H1 (cell line): ENCODE results near the gene BRCA1. TPM values are rescaled to one million over a fixed set of nuclear protein-coding genes. Genes with fewer than 3 reads are reported as not detected.

ENCODE experiments used
- CTCF ChIP-seq, 3 experiments: IDR thresholded peaks; 1 replicate in 2 of 3; 2 replicates in 1 of 3; pipeline versions ENCODE4 v1.5.1 to v1.6.1; 2011; ENCODE audit warnings: low read length in 3 of 3, mild to moderate bottlenecking in 3 of 3, inconsistent platforms in 2 of 3, low read depth in 1 of 3, moderate library complexity in 1 of 3; ENCODE audit not compliant: insufficient read depth in 1 of 3; ENCODE audit errors: control extremely low read depth in 1 of 3
- GABPA ChIP-seq: IDR thresholded peaks from 2 replicates; pipeline ENCODE4 v1.6.1; 2011; ENCODE audit warnings: mild to moderate bottlenecking, low read length, moderate library complexity, borderline replicate concordance; ENCODE audit not compliant: insufficient read depth
- PHF8 ChIP-seq: fragments of 200-600 bp; sonication (generic); conservative IDR thresholded peaks from 2 replicates; pipeline ENCODE4 v1.7.1; 2012; ENCODE audit warnings: low read depth, mild to moderate bottlenecking, inconsistent platforms, low read length, moderate library complexity
- TAF7 ChIP-seq: optimal IDR thresholded peaks from 2 replicates; pipeline ENCODE3; 2011; ENCODE audit warnings: low read depth, mild to moderate bottlenecking, inconsistent platforms, low read length, moderate library complexity, borderline replicate concordance
- polyA plus RNA-seq, 7 experiments: library from polyadenylated mRNA; depleted of rRNA in 3 of 7; stranded (reverse) in 5 of 7; unstranded in 2 of 7; fragments of >200 nt in 5 of 7; fragments of 200-250 nt in 2 of 7; gene quantifications; 1 replicate in 5 of 7; 2 replicates in 1 of 7; 4 replicates in 1 of 7; pipeline versions ENCODE4 v1.2.1 to v1.2.3, GENCODE V29; 2011 to 2013; ENCODE audit warnings: missing spikeins in 2 of 7, mixed read lengths in 2 of 7
- total RNA-seq: library from RNA; stranded (reverse); fragmentation: NEBNext Ultra II Directional; extraction: Animal tissue kit (Norgen Biotek cat#: 25700); gene quantifications from 2 replicates; pipeline ENCODE4 v1.2.1, GENCODE V29; 2021
- TF ChIP-seq, protein P1 (sequence below): fragments of 300-600 bp; sonication (generic); IDR thresholded peaks from 2 replicates; pipeline ENCODE4 v1.7.1; 2012; ENCODE audit warnings: low read length, moderate library complexity, mild to moderate bottlenecking, inconsistent platforms; ENCODE audit not compliant: insufficient replicate concordance

Gene BRCA1
- total and polyA plus RNA-seq, 2 of the 8 experiments (the other 6 are each of a cell fraction or from before 2014, with no cell fraction given): 30.7 to 39.2 TPM

- TF ChIP-seq TAF7 (no peak), PHF8 (no peak), GABPA (no peak), CTCF (IDR thresholded peaks at IDR 0.05; ENCODE audit: control extremely low read depth in 1 of 3, insufficient read depth in 1 of 3, low read depth in 1 of 3, low read length in 3 of 3) (peak in 1 of 3 experiments; percentile 24; a peak in 2 of 4 replicates)
- TF ChIP-seq, protein P1, sequence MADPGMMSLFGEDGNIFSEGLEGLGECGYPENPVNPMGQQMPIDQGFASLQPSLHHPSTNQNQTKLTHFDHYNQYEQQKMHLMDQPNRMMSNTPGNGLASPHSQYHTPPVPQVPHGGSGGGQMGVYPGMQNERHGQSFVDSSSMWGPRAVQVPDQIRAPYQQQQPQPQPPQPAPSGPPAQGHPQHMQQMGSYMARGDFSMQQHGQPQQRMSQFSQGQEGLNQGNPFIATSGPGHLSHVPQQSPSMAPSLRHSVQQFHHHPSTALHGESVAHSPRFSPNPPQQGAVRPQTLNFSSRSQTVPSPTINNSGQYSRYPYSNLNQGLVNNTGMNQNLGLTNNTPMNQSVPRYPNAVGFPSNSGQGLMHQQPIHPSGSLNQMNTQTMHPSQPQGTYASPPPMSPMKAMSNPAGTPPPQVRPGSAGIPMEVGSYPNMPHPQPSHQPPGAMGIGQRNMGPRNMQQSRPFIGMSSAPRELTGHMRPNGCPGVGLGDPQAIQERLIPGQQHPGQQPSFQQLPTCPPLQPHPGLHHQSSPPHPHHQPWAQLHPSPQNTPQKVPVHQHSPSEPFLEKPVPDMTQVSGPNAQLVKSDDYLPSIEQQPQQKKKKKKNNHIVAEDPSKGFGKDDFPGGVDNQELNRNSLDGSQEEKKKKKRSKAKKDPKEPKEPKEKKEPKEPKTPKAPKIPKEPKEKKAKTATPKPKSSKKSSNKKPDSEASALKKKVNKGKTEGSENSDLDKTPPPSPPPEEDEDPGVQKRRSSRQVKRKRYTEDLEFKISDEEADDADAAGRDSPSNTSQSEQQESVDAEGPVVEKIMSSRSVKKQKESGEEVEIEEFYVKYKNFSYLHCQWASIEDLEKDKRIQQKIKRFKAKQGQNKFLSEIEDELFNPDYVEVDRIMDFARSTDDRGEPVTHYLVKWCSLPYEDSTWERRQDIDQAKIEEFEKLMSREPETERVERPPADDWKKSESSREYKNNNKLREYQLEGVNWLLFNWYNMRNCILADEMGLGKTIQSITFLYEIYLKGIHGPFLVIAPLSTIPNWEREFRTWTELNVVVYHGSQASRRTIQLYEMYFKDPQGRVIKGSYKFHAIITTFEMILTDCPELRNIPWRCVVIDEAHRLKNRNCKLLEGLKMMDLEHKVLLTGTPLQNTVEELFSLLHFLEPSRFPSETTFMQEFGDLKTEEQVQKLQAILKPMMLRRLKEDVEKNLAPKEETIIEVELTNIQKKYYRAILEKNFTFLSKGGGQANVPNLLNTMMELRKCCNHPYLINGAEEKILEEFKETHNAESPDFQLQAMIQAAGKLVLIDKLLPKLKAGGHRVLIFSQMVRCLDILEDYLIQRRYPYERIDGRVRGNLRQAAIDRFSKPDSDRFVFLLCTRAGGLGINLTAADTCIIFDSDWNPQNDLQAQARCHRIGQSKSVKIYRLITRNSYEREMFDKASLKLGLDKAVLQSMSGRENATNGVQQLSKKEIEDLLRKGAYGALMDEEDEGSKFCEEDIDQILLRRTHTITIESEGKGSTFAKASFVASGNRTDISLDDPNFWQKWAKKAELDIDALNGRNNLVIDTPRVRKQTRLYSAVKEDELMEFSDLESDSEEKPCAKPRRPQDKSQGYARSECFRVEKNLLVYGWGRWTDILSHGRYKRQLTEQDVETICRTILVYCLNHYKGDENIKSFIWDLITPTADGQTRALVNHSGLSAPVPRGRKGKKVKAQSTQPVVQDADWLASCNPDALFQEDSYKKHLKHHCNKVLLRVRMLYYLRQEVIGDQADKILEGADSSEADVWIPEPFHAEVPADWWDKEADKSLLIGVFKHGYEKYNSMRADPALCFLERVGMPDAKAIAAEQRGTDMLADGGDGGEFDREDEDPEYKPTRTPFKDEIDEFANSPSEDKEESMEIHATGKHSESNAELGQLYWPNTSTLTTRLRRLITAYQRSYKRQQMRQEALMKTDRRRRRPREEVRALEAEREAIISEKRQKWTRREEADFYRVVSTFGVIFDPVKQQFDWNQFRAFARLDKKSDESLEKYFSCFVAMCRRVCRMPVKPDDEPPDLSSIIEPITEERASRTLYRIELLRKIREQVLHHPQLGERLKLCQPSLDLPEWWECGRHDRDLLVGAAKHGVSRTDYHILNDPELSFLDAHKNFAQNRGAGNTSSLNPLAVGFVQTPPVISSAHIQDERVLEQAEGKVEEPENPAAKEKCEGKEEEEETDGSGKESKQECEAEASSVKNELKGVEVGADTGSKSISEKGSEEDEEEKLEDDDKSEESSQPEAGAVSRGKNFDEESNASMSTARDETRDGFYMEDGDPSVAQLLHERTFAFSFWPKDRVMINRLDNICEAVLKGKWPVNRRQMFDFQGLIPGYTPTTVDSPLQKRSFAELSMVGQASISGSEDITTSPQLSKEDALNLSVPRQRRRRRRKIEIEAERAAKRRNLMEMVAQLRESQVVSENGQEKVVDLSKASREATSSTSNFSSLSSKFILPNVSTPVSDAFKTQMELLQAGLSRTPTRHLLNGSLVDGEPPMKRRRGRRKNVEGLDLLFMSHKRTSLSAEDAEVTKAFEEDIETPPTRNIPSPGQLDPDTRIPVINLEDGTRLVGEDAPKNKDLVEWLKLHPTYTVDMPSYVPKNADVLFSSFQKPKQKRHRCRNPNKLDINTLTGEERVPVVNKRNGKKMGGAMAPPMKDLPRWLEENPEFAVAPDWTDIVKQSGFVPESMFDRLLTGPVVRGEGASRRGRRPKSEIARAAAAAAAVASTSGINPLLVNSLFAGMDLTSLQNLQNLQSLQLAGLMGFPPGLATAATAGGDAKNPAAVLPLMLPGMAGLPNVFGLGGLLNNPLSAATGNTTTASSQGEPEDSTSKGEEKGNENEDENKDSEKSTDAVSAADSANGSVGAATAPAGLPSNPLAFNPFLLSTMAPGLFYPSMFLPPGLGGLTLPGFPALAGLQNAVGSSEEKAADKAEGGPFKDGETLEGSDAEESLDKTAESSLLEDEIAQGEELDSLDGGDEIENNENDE: no peak
Measured at GRCh38 chr17:43003542-43004172, 121.5 kb downstream of the BRCA1 start (continued).
